Trophoblast cell (in vitro differentiated cells and primary cell): ENCODE measurements around the gene RFX1.

ENCODE experiments used
- DNase-seq, 2 donors: peaks; one replicate each; pipeline ENCODE4 v3.0.0-alpha.2; 2016
- H2AFZ ChIP-seq: 2 replicates; pipeline ENCODE4 v1.6.1; 2013; ENCODE audit warnings: low read length, moderate library complexity, mild to moderate bottlenecking; ENCODE audit not compliant: insufficient read depth, poor library complexity
- H2AK5ac ChIP-seq: 2 replicates; pipeline ENCODE4 v1.6.1; 2013; ENCODE audit warnings: mild to moderate bottlenecking, low read length
- H2BK120ac ChIP-seq: 2 replicates; pipeline ENCODE4 v1.6.1; 2013; ENCODE audit warnings: low read length, mild to moderate bottlenecking, moderate library complexity; ENCODE audit not compliant: insufficient read depth, poor library complexity
- H2BK12ac ChIP-seq: 2 replicates; pipeline ENCODE4 v1.6.1; 2013; ENCODE audit warnings: mild to moderate bottlenecking, low read length, moderate library complexity
- H2BK5ac ChIP-seq: 2 replicates; pipeline ENCODE4 v1.6.1; 2013; ENCODE audit warnings: low read length, low read depth, moderate library complexity, mild to moderate bottlenecking; ENCODE audit not compliant: poor library complexity
- H3K14ac ChIP-seq: 2 replicates; pipeline ENCODE4 v1.6.1; 2013; ENCODE audit warnings: mild to moderate bottlenecking, low read length
- H3K18ac ChIP-seq: 2 replicates; pipeline ENCODE4 v1.6.1; 2013; ENCODE audit warnings: mild to moderate bottlenecking, low read length
- H3K23ac ChIP-seq: 2 replicates; pipeline ENCODE4 v1.6.1; 2013; ENCODE audit warnings: low read length
- H3K27ac ChIP-seq: 2 replicates; pipeline ENCODE4 v1.5.1; 2013; ENCODE audit warnings: low read depth, mild to moderate bottlenecking, inconsistent platforms, low read length, moderate library complexity
- H3K27me3 ChIP-seq: 2 replicates; pipeline ENCODE4 v1.6.1; 2013; ENCODE audit warnings: inconsistent platforms, mild to moderate bottlenecking, low read length, moderate library complexity; ENCODE audit not compliant: insufficient read depth
- H3K36me3 ChIP-seq, 2 experiments: 1 replicate in 1 of 2; 2 replicates in 1 of 2; pipeline ENCODE4 v1.6.1; 2013; ENCODE audit warnings: low read length in 2 of 2, mild to moderate bottlenecking in 2 of 2, moderate library complexity in 1 of 2; ENCODE audit not compliant: insufficient read depth in 2 of 2, control insufficient read depth in 1 of 2
- H3K4ac ChIP-seq: 2 replicates; pipeline ENCODE4 v1.6.1; 2013; ENCODE audit warnings: low read depth, mild to moderate bottlenecking, low read length, moderate library complexity
- H3K4me1 ChIP-seq, 2 experiments: 1 replicate in 1 of 2; 2 replicates in 1 of 2; pipeline ENCODE4 v1.6.1; 2013; ENCODE audit warnings: low read length in 2 of 2, mild to moderate bottlenecking in 2 of 2, moderate library complexity in 1 of 2; ENCODE audit not compliant: insufficient read depth in 2 of 2, control insufficient read depth in 1 of 2
- H3K4me2 ChIP-seq: 2 replicates; pipeline ENCODE4 v1.6.1; 2013; ENCODE audit warnings: inconsistent platforms, mild to moderate bottlenecking, low read length, moderate library complexity
- H3K4me3 ChIP-seq: 2 replicates; pipeline ENCODE4 v1.5.1; 2013; ENCODE audit warnings: mild to moderate bottlenecking, low read depth, low read length, inconsistent platforms
- H3K79me1 ChIP-seq: one replicate; pipeline ENCODE4 v1.6.1; 2013; ENCODE audit warnings: low read length
- H3K79me2 ChIP-seq: 2 replicates; pipeline ENCODE4 v1.6.1; 2013; ENCODE audit warnings: low read length, mild to moderate bottlenecking; ENCODE audit not compliant: control insufficient read depth, insufficient read depth, poor library complexity
- H3K9ac ChIP-seq: 2 replicates; pipeline ENCODE4 v1.6.1; 2013; ENCODE audit warnings: mild to moderate bottlenecking, low read length
- H3K9me3 ChIP-seq: 2 replicates; pipeline ENCODE4 v1.6.1; 2013; ENCODE audit warnings: low read depth, mild to moderate bottlenecking, control low read depth, inconsistent platforms, low read length; ENCODE audit not compliant: insufficient read depth
- H4K12ac ChIP-seq: 2 replicates; pipeline ENCODE4 v1.6.1; 2013; ENCODE audit warnings: low read depth, mild to moderate bottlenecking, low read length, moderate library complexity
- H4K8ac ChIP-seq: 2 replicates; pipeline ENCODE4 v1.6.1; 2013; ENCODE audit warnings: low read depth, mild to moderate bottlenecking, low read length, moderate library complexity
- H4K91ac ChIP-seq: one replicate; pipeline ENCODE4 v1.6.1; 2013; ENCODE audit warnings: low read depth, mild to moderate bottlenecking, low read length, moderate library complexity
- WGBS: extraction: QIAGEN DNeasy Blood & Tissue Kit; methylation state at CpG from one replicate; pipeline ENCODE4 v1.1.7; 2013; ENCODE audit warnings: missing lambda C conversion rate; ENCODE audit not compliant: insufficient read length, insufficient coverage; ENCODE audit errors: extremely low coverage; 5-methylcytosine and 5-hydroxymethylcytosine counted together

The RFX1 gene

GRCh38 chr19:13938301-13939064 is 67.6 kb downstream of the RFX1 start, which contains the start of gene PODNL1:
TSS of gene PODNL1 (minus strand) at chr19:13938417. CDS start at chr19:13938181, 236 bp downstream.
- H3K9me3 ChIP-seq = peaks cover 7% of the 10 kb centered on the region
- no CpG with 5 or more reads among the region's 21 CpGs for WGBS
- no peaks in the 10 kb centered on the region for H3K27me3 ChIP-seq
- no peak within 1 kb of the TSS for H3K14ac ChIP-seq
- H3K9ac ChIP-seq = no peak within 1 kb of the TSS
- H3K79me2 ChIP-seq = no peaks in the 10 kb centered on the region
- no peaks in the 10 kb centered on the region for H3K36me3 ChIP-seq
- H3K4me3 ChIP-seq = no peak within 1 kb of the TSS
- no peaks in the 10 kb centered on the region for H3K79me1 ChIP-seq
- no peak for DNase-seq
- H4K12ac ChIP-seq = no peak within 1 kb of the TSS
- H4K8ac ChIP-seq = no peak within 1 kb of the TSS
- no peak within 1 kb of the TSS for H2AK5ac ChIP-seq
- no peak within 1 kb of the TSS for H3K23ac ChIP-seq
- H2AFZ ChIP-seq = no peak within 1 kb of the TSS
- no peak within 1 kb of the TSS for H3K4ac ChIP-seq
- no peak within 1 kb of the TSS for H4K91ac ChIP-seq
- H3K18ac ChIP-seq = no peak within 1 kb of the TSS
- H2BK5ac ChIP-seq = no peak within 1 kb of the TSS
- H3K4me1 ChIP-seq = no peaks in the 10 kb centered on the region
- H3K27ac ChIP-seq = no peak within 1 kb of the TSS
- H3K4me2 ChIP-seq = no peak within 1 kb of the TSS
- H2BK12ac ChIP-seq = no peak within 1 kb of the TSS
- no peak within 1 kb of the TSS for H2BK120ac ChIP-seq

DNA sequence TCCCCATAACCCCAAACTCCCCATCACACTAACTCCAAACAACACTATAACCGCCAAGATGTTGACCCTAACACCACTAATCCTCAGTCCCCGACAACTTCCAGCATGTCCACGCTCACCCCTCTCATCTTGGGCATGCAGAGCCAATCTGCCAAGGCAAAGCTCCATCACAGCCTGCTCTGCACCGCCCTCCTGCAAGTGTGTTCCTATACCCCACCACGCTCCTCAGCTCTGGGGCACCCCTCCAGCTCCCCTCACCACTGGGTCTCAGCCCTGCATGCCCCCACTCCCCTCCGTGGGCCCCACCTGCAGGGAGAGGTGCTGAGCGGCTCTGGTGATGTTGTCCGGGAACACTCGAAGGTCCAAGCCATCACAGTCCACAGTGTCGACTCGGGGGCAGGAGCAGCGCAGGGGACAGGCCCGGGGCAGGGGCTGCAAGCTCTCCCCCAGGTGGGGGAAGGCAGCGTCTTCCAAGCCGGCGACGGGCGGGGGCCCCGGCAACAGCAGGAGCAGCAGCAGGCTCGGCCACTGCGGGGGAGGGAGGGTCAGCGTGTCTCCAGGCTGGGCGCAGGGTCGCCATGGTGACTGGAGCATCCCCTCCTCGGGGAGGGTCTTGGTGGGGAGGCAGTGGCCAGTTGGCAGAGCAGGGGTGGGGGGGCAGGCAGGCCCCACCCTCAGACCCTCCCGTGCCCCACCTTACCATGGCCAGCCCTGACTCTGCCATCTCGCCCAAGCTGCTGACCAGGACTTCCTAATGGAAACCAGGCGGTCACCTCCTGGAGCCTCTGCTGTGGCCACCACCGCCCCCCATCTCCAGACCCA is 68.4 kb downstream of the RFX1 start:
- Histone ChIP-seq H3K4ac (no peak overlapping the region), H3K79me2 (no peaks in the 10 kb centered on the region), H2AFZ (no peak overlapping the region), H3K36me3 (no peaks in the 10 kb centered on the region), H3K4me2 (no peak overlapping the region), H2BK12ac (no peak overlapping the region), H3K4me3 (no peak overlapping the region), H4K8ac (no peak overlapping the region), H3K27ac (no peak overlapping the region), H4K91ac (no peak overlapping the region), H2AK5ac (no peak overlapping the region), H3K23ac (no peak overlapping the region), H3K9ac (no peak overlapping the region), H3K14ac (no peak overlapping the region), H3K18ac (no peak overlapping the region), H3K4me1 (no peaks in the 10 kb centered on the region), H3K27me3 (no peaks in the 10 kb centered on the region), H2BK5ac (no peak overlapping the region), H2BK120ac (no peak overlapping the region), H4K12ac (no peak overlapping the region), H3K79me1 (no peaks in the 10 kb centered on the region), H3K9me3 (peaks cover 7% of the 10 kb centered on the region)
- WGBS = no CpG with 5 or more reads among the region's 29 CpGs
- DNase-seq = no peak

GRCh38 chr19:13935765-13936510 is 70.2 kb downstream of the RFX1 start:
- no peak overlapping the region for H3K9ac ChIP-seq
- no peak for DNase-seq
- no peak overlapping the region for H3K23ac ChIP-seq
- no peak overlapping the region for H4K8ac ChIP-seq
- no peak overlapping the region for H2BK5ac ChIP-seq
- no peaks in the 10 kb centered on the region for H3K79me1 ChIP-seq
- no peaks in the 10 kb centered on the region for H3K79me2 ChIP-seq
- no peak overlapping the region for H2AK5ac ChIP-seq
- no peak overlapping the region for H4K91ac ChIP-seq
- H3K4ac ChIP-seq = no peak overlapping the region
- H3K18ac ChIP-seq = no peak overlapping the region
- H2AFZ ChIP-seq = no peak overlapping the region
- WGBS = no CpG with 5 or more reads among the region's 22 CpGs
- H3K14ac ChIP-seq = no peak overlapping the region
- no peak overlapping the region for H2BK120ac ChIP-seq
- peaks cover 5% of the 10 kb centered on the region for H3K9me3 ChIP-seq
- H4K12ac ChIP-seq = no peak overlapping the region
- no peak overlapping the region for H3K27ac ChIP-seq
- H3K4me3 ChIP-seq = no peak overlapping the region
- no peak overlapping the region for H2BK12ac ChIP-seq
- peaks cover 2 to 4% of the 10 kb centered on the region in 2 experiments for H3K36me3 ChIP-seq
- H3K4me2 ChIP-seq = no peak overlapping the region
- no peaks in the 10 kb centered on the region for H3K27me3 ChIP-seq
- no peaks in the 10 kb centered on the region for H3K4me1 ChIP-seq

- Histone ChIP-seq H3K14ac (no peak overlapping the region), H3K36me3 (peaks cover 11 to 12% of the 10 kb centered on the region in 2 experiments), H4K91ac (no peak overlapping the region), H3K79me1 (no peaks in the 10 kb centered on the region), H3K23ac (peak overlapping the region; percentile 5), H4K8ac (no peak overlapping the region), H3K4me2 (no peak overlapping the region), H3K79me2 (no peaks in the 10 kb centered on the region), H3K27me3 (no peaks in the 10 kb centered on the region), H3K9ac (no peak overlapping the region), H3K4ac (no peak overlapping the region), H2BK5ac (no peak overlapping the region), H2AFZ (no peak overlapping the region), H2BK120ac (no peak overlapping the region), H3K4me3 (peak overlapping the region; percentile 25), H4K12ac (no peak overlapping the region), H2BK12ac (no peak overlapping the region), H2AK5ac (no peak overlapping the region), H3K18ac (no peak overlapping the region), H3K4me1 (no peaks in the 10 kb centered on the region), H3K9me3 (peaks cover 5% of the 10 kb centered on the region), H3K27ac (no peak overlapping the region)
- no peak for DNase-seq
- no CpG with 5 or more reads among the region's 2 CpGs for WGBS
Observed at GRCh38 chr19:13934785-13935109, 71.4 kb downstream of the RFX1 start.
